Subcutaneous adipose tissue (tissue), 4 donors: ENCODE results near the gene KCNJ5. TPM values are rescaled to one million over a fixed set of nuclear protein-coding genes. Genes with fewer than 3 reads are reported as not detected.

Experiments used
- total RNA-seq, 4 donors: library from RNA; depleted of rRNA; stranded (reverse); fragments of >200 nt; gene quantifications; one replicate each; pipeline ENCODE4 v1.1.0, GENCODE V29; 2016
- TF ChIP-seq, protein P1 (sequence below): fragments of 450-650 bp; IDR thresholded peaks from one replicate; pipeline ENCODE4 v1.5.1; 2016; ENCODE audit warnings: low read depth, mild to moderate bottlenecking, control low read depth, antibody characterized with exemption, moderate library complexity

The KCNJ5 gene
- total RNA-seq, 4 donors from 2014 or later = 1.8 to 12.2 (median 4.1) TPM

GRCh38 chr11:128927683-128928336, 36.7 kb downstream of the KCNJ5 start:
- TF ChIP-seq, protein P1, sequence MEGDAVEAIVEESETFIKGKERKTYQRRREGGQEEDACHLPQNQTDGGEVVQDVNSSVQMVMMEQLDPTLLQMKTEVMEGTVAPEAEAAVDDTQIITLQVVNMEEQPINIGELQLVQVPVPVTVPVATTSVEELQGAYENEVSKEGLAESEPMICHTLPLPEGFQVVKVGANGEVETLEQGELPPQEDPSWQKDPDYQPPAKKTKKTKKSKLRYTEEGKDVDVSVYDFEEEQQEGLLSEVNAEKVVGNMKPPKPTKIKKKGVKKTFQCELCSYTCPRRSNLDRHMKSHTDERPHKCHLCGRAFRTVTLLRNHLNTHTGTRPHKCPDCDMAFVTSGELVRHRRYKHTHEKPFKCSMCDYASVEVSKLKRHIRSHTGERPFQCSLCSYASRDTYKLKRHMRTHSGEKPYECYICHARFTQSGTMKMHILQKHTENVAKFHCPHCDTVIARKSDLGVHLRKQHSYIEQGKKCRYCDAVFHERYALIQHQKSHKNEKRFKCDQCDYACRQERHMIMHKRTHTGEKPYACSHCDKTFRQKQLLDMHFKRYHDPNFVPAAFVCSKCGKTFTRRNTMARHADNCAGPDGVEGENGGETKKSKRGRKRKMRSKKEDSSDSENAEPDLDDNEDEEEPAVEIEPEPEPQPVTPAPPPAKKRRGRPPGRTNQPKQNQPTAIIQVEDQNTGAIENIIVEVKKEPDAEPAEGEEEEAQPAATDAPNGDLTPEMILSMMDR = no peak

GRCh38 chr11:128928400-128928799, 37.2 kb downstream of the KCNJ5 start:
- TF ChIP-seq, protein P1 = no peak

- TF ChIP-seq, protein P1 = no peak
Observed at GRCh38 chr11:128929468-128929867, 38.3 kb downstream of the KCNJ5 start.

DNA sequence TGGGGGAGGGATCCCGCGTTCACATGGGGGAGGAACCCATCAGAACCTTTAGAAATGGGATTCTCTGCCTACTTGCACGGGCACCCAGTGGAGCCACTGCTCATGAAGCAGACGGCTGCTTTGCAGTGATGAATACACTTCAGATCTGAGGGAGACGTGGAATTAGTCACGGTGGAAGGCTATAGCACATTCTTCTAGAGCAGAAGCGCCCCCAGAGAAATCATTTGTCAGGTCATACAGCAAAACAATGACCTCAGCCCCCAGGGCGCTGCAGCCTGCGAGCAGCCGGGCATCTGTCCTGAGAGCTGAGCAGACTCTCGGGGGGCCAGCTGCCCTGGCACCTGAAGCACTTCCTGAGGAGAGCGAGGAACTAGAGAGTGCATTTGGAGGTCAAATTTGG, 38.8 kb downstream of the KCNJ5 start:
- TF ChIP-seq, protein P1 = no peak

DNA sequence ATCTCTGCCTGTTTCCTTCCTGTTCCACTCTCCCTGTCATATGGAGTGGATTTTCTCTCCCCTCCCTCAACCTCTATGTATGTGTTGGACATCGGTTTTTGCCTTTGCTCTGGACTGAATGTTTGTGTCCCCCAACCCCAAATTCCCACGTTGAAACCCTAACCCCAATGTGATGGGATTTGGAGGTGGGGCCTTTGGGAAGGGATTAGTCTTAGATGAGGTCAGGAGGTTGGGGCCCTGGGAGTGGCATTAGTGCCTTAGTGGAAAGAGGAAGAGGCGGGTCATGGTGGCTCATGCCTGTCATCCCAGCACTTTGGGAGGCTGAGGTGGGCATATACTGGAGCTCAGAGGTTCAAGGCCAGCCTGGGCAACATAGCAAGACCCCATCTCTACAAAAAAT, 39.9 kb downstream of the KCNJ5 start:
- TF ChIP-seq, protein P1 = no peak

- TF ChIP-seq, protein P1 = no peak
Observed at GRCh38 chr11:128931668-128932067, 40.5 kb downstream of the KCNJ5 start.

DNA sequence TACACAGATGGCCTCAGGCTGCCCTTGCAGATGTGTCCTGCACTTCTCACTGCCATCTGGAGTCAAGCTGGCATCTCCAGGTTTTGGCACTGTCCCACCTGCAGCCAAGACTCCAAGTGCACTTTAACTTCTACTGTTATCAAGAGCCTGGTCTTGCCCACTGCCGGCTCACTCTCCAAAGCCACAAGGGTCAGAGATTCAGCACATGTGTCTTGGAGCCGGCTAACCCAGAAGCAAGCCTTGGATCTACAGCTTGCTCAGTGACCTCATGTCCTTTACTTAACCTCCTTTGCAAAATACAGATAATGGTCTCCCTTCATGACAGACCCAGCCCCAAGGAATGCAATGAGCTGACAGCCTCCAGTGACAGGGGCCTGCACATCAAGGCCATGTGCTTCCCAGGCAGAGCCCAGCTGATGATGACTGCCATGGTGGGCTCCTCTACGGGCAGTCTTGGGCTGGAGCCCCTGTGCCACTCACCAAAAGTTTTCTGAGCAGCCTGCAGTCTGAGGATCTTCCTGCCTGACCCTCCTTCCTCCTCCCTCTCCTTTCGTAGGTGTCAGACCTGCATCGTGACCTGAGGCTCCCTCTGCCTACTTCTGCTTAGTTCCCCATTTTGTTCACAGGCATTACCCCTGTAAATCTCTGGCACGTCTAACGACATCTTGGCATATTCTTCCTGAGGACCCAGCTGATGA, 42.5 kb downstream of the KCNJ5 start:
- TF ChIP-seq, protein P1 = no peak
